Ovary (tissue), 9 donors: ENCODE results near the gene TRABD2B. TPM values are rescaled to one million over a fixed set of nuclear protein-coding genes. Genes with fewer than 3 reads are reported as not detected.

Experiments
- DNase-seq, 5 donors: peaks; one replicate each; pipeline ENCODE4 v3.0.0-alpha.2; 2019 to 2020
- H3K27ac ChIP-seq, 2 donors: fragments of 200-600 bp; one replicate each; pipeline versions ENCODE4 v1.5.1 to v1.8.0; 2019 to 2022
- H3K27me3 ChIP-seq: fragments of 200-600 bp; one replicate; pipeline ENCODE4 v1.8.0; 2022
- H3K36me3 ChIP-seq: fragments of 200-600 bp; sonication (generic); one replicate; pipeline ENCODE4 v1.5.1; 2019
- H3K4me1 ChIP-seq: one replicate; pipeline ENCODE4 v1.8.1; 2013; ENCODE audit warnings: mild to moderate bottlenecking, moderate library complexity; ENCODE audit not compliant: insufficient read depth
- H3K4me3 ChIP-seq: fragments of 200-600 bp; sonication (generic); one replicate; pipeline ENCODE4 v1.5.1; 2017
- H3K9me3 ChIP-seq, 2 donors: fragments of 200-600 bp in 1 of 2; sonication (generic) in 1 of 2; one replicate each; pipeline versions ENCODE4 v1.5.1 to v1.8.1; 2013 to 2019; ENCODE audit warnings: mild to moderate bottlenecking in 1 of 2, moderate library complexity in 1 of 2
- EP300 ChIP-seq: sonication (generic); formaldehyde crosslinking; IDR thresholded peaks from one replicate; pipeline ENCODE4 v1.6.1; 2017; ENCODE audit warnings: antibody characterized with exemption
- POLR2A ChIP-seq: fragments of 450-650 bp; IDR thresholded peaks from one replicate; pipeline ENCODE4 v1.6.1; 2017; ENCODE audit warnings: antibody characterized with exemption, mild to moderate bottlenecking, moderate library complexity
- WGBS, 3 donors: extraction: QIAGEN DNeasy Blood & Tissue Kit in 1 of 3; methylation state at CpG; one replicate each; pipeline versions ENCODE4 v1.1.5 to v1.1.7; 2013 to 2017; 5-methylcytosine and 5-hydroxymethylcytosine counted together
- intact Hi-C, 4 donors: fragments of 100-400 bp; cut with DNase I; formaldehyde crosslinking; loops; one replicate each; pipeline versions ENCODE4 v1.11.0 to v1.15.1; 2022 to 2023
- polyA plus RNA-seq, 2 donors: library from polyadenylated mRNA; stranded (reverse); fragments of 200-250 nt in 1 of 2; fragments of 350-450 nt in 1 of 2; fragmentation: Illumina TruSeq in 1 of 2; extraction: RNeasy Lipid Tissue Mini Kit (QIAGEN cat#74804) in 1 of 2; gene quantifications; one replicate each; pipeline ENCODE4 v1.2.3, GENCODE V29; 2013 to 2014
- total RNA-seq, 7 donors: library from RNA; depleted of rRNA in 2 of 7; stranded (reverse); fragments of >200 nt in 2 of 7; fragmentation: NEBNext Ultra II Directional in 3 of 7; extraction: Animal tissue kit (Norgen Biotek cat#: 25700) in 3 of 7; gene quantifications; one replicate each; pipeline versions ENCODE4 v1.1.0 to v1.2.4, GENCODE V29; 2016 to 2023
- TF ChIP-seq, protein P1 (sequence below), 3 donors: fragments of 450-650 bp in 2 of 3; fragments of 200-600 bp in 1 of 3; IDR thresholded peaks; one replicate each; pipeline versions ENCODE4 v1.5.1 to v1.8.0; 2016 to 2022; ENCODE audit warnings: antibody characterized with exemption in 3 of 3, mild to moderate bottlenecking in 1 of 3
- donor health status: DM: no; HTN: no; CAD: no; lungs with moderate emphysema.
- donor health status: DM: no; HTN: no; CAD: no.
- donor health status: Bipolar disorder and iron deficiency.
- donor health status: DM: yes; HTN: yes; CAD: no.
- donor health status: DM: no; HTN: no; CAD: no.
- donor health status: DM: yes; HTN: yes; CAD: no.

TRABD2B gene
- total and polyA plus RNA-seq, 9 donors: 0.18 to 1.6 (median 0.52) TPM

DNA sequence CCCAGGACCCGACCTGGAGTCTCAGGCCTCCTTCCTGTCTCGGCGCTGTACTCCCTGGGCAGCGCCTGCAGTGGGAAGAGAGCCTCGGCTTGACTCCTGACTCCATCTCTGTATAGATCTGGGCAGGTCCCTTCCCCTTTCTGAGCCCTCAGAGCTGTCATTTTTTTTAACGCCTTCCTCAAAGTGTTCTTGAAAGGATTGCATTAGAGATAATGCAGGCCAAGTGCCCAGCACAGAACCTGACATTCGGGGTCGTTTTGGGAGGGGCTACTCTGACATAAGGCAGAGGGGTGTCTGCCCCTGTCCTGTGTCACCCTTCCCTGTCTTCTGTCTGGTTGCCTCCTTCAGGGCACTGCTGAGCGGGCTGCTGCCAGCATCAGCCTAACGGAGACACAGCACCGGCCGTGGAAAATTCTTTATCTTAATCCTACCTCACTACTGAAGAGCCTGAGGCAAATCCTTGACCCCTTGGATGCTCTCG lies 271.6 kb downstream of the TRABD2B start:
- TF ChIP-seq POLR2A: no peak
- TF ChIP-seq, protein P1, sequence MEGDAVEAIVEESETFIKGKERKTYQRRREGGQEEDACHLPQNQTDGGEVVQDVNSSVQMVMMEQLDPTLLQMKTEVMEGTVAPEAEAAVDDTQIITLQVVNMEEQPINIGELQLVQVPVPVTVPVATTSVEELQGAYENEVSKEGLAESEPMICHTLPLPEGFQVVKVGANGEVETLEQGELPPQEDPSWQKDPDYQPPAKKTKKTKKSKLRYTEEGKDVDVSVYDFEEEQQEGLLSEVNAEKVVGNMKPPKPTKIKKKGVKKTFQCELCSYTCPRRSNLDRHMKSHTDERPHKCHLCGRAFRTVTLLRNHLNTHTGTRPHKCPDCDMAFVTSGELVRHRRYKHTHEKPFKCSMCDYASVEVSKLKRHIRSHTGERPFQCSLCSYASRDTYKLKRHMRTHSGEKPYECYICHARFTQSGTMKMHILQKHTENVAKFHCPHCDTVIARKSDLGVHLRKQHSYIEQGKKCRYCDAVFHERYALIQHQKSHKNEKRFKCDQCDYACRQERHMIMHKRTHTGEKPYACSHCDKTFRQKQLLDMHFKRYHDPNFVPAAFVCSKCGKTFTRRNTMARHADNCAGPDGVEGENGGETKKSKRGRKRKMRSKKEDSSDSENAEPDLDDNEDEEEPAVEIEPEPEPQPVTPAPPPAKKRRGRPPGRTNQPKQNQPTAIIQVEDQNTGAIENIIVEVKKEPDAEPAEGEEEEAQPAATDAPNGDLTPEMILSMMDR (IDR thresholded peaks at IDR 0.05): no peak
- TF ChIP-seq EP300: no peak
- no peaks in the 10 kb centered on the region for H3K36me3 ChIP-seq
- H3K9me3 ChIP-seq: no peaks in the 10 kb centered on the region
- H3K4me3 ChIP-seq: no peak overlapping the region
- H3K27me3 ChIP-seq: no peaks in the 10 kb centered on the region
- 12 to 21% (median 19%) methylated on average over 13 of the region's 13 CpGs for WGBS, 3 donors
- intact Hi-C loops: loop anchor here (5.0 to 10.0 kb wide), 3 partner anchors 291 to 541 kb away; partner anchors contain the start of gene FOXD2 (in 3 of the 4)
- H3K27ac ChIP-seq: no peak overlapping the region
- DNase-seq: no peak
- peaks cover 3% of the 10 kb centered on the region for H3K4me1 ChIP-seq

DNA sequence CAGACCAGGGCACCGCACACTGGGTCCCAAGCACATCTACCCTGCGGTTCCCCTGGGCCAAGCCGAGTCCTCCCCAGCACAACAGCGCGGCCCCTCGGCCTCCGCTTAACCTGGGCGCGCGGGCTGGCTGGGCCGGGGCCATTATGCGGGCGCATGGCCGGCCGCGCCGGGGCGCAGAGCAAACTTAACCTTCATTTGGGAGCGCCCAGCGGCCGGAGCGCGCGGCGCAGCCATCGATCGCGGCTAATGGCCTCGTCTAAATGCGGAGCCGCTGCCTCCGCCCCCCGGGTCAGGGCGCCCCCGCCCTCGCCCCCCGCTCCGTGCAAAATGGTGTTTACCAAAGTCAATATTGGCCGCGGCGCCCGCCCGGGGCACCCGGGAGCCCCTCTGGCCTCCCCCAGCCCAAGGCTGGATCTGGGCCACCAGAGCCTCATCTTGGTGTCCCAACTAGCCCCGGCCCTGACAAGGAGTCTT lies 272.1 kb downstream of the TRABD2B start:
- peaks cover 3% of the 10 kb centered on the region for H3K4me1 ChIP-seq
- no peaks in the 10 kb centered on the region for H3K36me3 ChIP-seq
- H3K4me3 ChIP-seq: no peak overlapping the region
- no peaks in the 10 kb centered on the region for H3K27me3 ChIP-seq
- no peak for TF ChIP-seq EP300
- TF ChIP-seq, protein P1 (IDR thresholded peaks at IDR 0.05): no peak
- TF ChIP-seq POLR2A: no peak
- DNase-seq: no peak
- intact Hi-C loops: loop anchor here (5.0 to 10.0 kb wide), 4 partner anchors 290 to 543 kb away; partner anchors contain the start of gene FOXD2 (in 3 of the 4)
- H3K27ac ChIP-seq: no peak overlapping the region
- H3K9me3 ChIP-seq: no peaks in the 10 kb centered on the region
- WGBS, 3 donors: 2 to 8% (median 4%) methylated on average over 4 to 45 of the region's 45 CpGs

DNA sequence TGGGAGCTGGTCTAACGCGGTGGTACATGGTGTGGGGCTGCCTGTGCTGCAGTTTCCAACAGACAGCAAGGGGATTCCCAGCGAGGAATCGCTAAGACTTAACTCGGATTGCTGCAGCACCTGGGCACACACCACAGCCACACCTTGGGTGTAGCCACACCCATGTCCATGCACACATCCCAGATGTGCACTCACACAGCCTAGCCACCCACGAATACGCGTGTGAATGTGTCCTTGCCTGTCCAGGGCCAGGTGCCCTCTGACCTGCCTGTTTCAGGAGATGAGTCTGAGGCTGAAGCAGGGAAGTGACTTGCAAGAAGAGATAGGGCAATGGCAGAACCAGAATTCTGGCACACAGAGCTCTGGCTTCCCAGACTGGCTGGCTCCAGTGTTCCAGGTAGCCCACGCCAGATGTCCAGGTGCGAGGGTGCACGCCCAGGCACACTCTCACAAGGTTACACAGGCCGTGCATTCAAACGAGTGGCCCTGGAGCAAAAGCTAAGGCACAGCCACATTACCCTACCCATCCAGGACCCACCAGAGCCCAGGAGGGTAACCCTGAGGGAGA lies 272.7 kb downstream of the TRABD2B start:
- intact Hi-C loops: loop anchor here (5.0 to 10.0 kb wide), 3 partner anchors 290 to 542 kb away; partner anchors contain the start of gene FOXD2 (in 3 of the 4)

DNA sequence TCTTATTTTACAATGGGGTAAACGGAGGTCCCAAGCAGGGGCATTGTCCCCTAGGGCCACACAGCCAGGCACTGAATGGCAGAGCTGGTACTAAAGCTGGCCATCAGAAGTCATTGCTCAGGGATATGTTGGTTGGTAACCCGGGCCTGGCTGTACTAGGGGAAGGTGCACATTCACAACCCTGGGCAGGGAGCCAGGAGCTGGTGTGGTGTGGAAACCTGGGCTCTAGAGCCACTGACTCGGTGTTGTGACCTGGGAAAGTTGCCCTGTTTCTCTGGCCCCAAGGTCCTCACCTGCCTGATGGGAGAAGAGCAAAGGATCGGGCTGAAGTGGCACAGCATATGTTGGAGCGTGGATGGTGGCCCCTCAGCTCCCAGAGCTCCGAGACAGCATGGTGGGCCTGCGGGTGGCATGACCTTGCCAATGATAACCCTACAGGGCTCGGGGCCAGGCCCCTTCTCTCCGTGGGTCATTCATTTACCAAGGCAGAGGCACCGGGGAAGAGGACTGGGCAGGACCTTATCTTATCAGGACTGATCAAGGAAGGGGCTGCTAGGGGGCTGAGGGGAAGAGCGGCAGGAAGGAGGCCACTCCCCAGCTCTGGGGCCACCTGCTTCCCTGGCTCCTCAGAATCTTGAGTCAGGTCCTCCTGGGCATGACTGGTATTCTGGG lies 274.1 kb downstream of the TRABD2B start:
- H3K27me3 ChIP-seq: no peaks in the 10 kb centered on the region
- no peak for DNase-seq
- H3K27ac ChIP-seq: no peak overlapping the region
- TF ChIP-seq, protein P1 (IDR thresholded peaks at IDR 0.05): no peak
- TF ChIP-seq POLR2A: no peak
- intact Hi-C loops: loop anchor here (5.0 to 10.0 kb wide), 3 partner anchors 288 to 541 kb away; partner anchors contain the start of gene FOXD2 (in 3 of the 4)
- no peaks in the 10 kb centered on the region for H3K9me3 ChIP-seq
- no peak overlapping the region for H3K4me3 ChIP-seq
- 73 to 79% (median 74%) methylated on average over 9 to 11 of the region's 11 CpGs for WGBS, 3 donors
- no peaks in the 10 kb centered on the region for H3K36me3 ChIP-seq
- peaks cover 3% of the 10 kb centered on the region for H3K4me1 ChIP-seq

More for the DNA sequence above, 272.7 kb downstream of the TRABD2B start:
- TF ChIP-seq POLR2A (no peak), EP300 (no peak)
- TF ChIP-seq, protein P1 (IDR thresholded peaks at IDR 0.05): no peak
- H3K4me3 ChIP-seq: no peak overlapping the region
- no peak for DNase-seq
- H3K27ac ChIP-seq: no peak overlapping the region
- no peaks in the 10 kb centered on the region for H3K9me3 ChIP-seq
- 56 to 65% (median 60%) methylated on average over 13 of the region's 13 CpGs for WGBS, 3 donors
- H3K4me1 ChIP-seq: peaks cover 3% of the 10 kb centered on the region
- no peaks in the 10 kb centered on the region for H3K36me3 ChIP-seq
- H3K27me3 ChIP-seq: no peaks in the 10 kb centered on the region
